ENCODE measurements around the gene DICER1.

- TF ChIP-seq, protein P1, sequence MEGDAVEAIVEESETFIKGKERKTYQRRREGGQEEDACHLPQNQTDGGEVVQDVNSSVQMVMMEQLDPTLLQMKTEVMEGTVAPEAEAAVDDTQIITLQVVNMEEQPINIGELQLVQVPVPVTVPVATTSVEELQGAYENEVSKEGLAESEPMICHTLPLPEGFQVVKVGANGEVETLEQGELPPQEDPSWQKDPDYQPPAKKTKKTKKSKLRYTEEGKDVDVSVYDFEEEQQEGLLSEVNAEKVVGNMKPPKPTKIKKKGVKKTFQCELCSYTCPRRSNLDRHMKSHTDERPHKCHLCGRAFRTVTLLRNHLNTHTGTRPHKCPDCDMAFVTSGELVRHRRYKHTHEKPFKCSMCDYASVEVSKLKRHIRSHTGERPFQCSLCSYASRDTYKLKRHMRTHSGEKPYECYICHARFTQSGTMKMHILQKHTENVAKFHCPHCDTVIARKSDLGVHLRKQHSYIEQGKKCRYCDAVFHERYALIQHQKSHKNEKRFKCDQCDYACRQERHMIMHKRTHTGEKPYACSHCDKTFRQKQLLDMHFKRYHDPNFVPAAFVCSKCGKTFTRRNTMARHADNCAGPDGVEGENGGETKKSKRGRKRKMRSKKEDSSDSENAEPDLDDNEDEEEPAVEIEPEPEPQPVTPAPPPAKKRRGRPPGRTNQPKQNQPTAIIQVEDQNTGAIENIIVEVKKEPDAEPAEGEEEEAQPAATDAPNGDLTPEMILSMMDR (IDR thresholded peaks at IDR 0.05): no peak
- TF ChIP-seq EZH2 (IDR thresholded peaks at IDR 0.05; ENCODE audit: borderline replicate concordance, insufficient read depth, low read depth, low read length, poor library complexity, severe bottlenecking): no peak
Observed at GRCh38 chr14:95119336-95119735, 38.0 kb downstream of the DICER1 start.

All from B cell (primary cell).